ENCODE results near the gene SELENOS.

DNA sequence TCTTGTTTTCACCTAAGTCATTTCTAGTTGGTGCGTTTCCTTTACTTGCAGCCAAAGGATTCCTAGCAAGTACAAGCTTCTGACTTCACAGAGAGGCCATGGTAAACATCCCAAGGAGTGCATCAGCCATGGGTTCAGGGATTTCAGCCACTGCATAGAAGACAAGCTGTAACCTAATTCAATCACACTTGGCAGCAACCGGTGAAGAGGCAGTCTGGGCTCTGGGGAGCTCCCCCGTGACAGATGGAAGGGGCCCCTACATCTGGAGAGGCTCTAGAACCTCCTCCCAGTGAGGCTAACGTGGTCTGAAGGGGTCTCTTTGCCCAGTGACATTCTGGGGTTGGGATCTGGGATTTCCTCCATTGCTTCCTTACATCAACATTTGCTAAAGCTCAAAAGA is 26.1 kb upstream of the SELENOS start:
- TF ChIP-seq POLR2A (IDR thresholded peaks at IDR 0.05; ENCODE audit: low read length) (no peak), GATA1 (IDR thresholded peaks at IDR 0.05; ENCODE audit: low read depth, low read length) (no peak)
